ENCODE measurements around the gene DROSHA. TPM values are rescaled to one million over a fixed set of nuclear protein-coding genes. Genes with fewer than 3 reads are reported as not detected.
"Not testable (repeated sequence)": the region's sequence is repeated elsewhere in the genome, so short reads cannot be mapped to it uniquely, and the experiment has no call there.

Gene DROSHA
- polyA plus RNA-seq (2012; ENCODE audit: low read depth, missing spikeins) = 33.4 TPM

GRCh38 chr5:31531888-31532547 is at the start of gene DROSHA, which contains the start of gene C5orf22:
TSS of gene DROSHA (minus strand) at chr5:31532093. CDS start at chr5:31529059, 3,034 bp downstream.
TSS of gene C5orf22 (plus strand) at chr5:31532301. CDS start at chr5:31532393, 92 bp downstream.
- TF ChIP-seq POLR2AphosphoS5 (IDR thresholded peaks at IDR 0.05; ENCODE audit: low read depth, low read length) (0 out of 2 replicates have a peak, but pooled peaks have one; percentile 31), POLR2A (IDR thresholded peaks at IDR 0.05; ENCODE audit: low read depth, low read length) (peak; percentile 66; the same call in 1 of the 2 replicates), POU2F2 (IDR thresholded peaks at IDR 0.05; ENCODE audit: low read depth, low read length) (no peak; the same call in 1 of the 2 replicates), SPI1 (IDR thresholded peaks at IDR 0.05; ENCODE audit: low read depth, low read length) (peak; percentile 31), TAF1 (IDR thresholded peaks at IDR 0.05; ENCODE audit: low read depth, low read length) (peak; percentile 34; the same call in 1 of the 2 replicates), PAX5 (IDR thresholded peaks at IDR 0.05; ENCODE audit: insufficient read depth, low read length, severe bottlenecking) (no peak)
- FAIRE-seq (peak; percentile 87), DNase-seq (ENCODE audit: insufficient read length, low spot score) (peak; percentile 69)

- DNase-seq (ENCODE audit: insufficient read length, low spot score) (no peak), FAIRE-seq (no peak)
- TF ChIP-seq POLR2A (IDR thresholded peaks at IDR 0.05; ENCODE audit: low read depth, low read length) (no peak), SPI1 (IDR thresholded peaks at IDR 0.05; ENCODE audit: low read depth, low read length) (no peak), POU2F2 (IDR thresholded peaks at IDR 0.05; ENCODE audit: low read depth, low read length) (no peak), PAX5 (IDR thresholded peaks at IDR 0.05; ENCODE audit: insufficient read depth, low read length, severe bottlenecking) (no peak), TAF1 (IDR thresholded peaks at IDR 0.05; ENCODE audit: low read depth, low read length) (no peak), POLR2AphosphoS5 (IDR thresholded peaks at IDR 0.05; ENCODE audit: low read depth, low read length) (no peak)
Measured at GRCh38 chr5:31579558-31579957, 47.7 kb upstream of the DROSHA start.

GRCh38 chr5:31577438-31577837 is 45.5 kb upstream of the DROSHA start:
- TF ChIP-seq POLR2A (IDR thresholded peaks at IDR 0.05; ENCODE audit: low read depth, low read length) (no peak), POLR2AphosphoS5 (IDR thresholded peaks at IDR 0.05; ENCODE audit: low read depth, low read length) (no peak), PAX5 (IDR thresholded peaks at IDR 0.05; ENCODE audit: insufficient read depth, low read length, severe bottlenecking) (no peak), SPI1 (IDR thresholded peaks at IDR 0.05; ENCODE audit: low read depth, low read length) (no peak), TAF1 (IDR thresholded peaks at IDR 0.05; ENCODE audit: low read depth, low read length) (no peak), POU2F2 (IDR thresholded peaks at IDR 0.05; ENCODE audit: low read depth, low read length) (no peak)
- FAIRE-seq (no peak), DNase-seq (ENCODE audit: insufficient read length, low spot score) (no peak)

- FAIRE-seq = no peak
- DNase-seq (ENCODE audit: insufficient read length, low spot score) = no peak
- no peak for TF ChIP-seq POLR2AphosphoS5 (IDR thresholded peaks at IDR 0.05; ENCODE audit: low read depth, low read length)
- TF ChIP-seq PAX5 (IDR thresholded peaks at IDR 0.05; ENCODE audit: insufficient read depth, low read length, severe bottlenecking) = no peak
- no peak for TF ChIP-seq SPI1 (IDR thresholded peaks at IDR 0.05; ENCODE audit: low read depth, low read length)
- TF ChIP-seq POU2F2 (IDR thresholded peaks at IDR 0.05; ENCODE audit: low read depth, low read length) = no peak
- TF ChIP-seq POLR2A (IDR thresholded peaks at IDR 0.05; ENCODE audit: low read depth, low read length) = no peak
- TF ChIP-seq TAF1 (IDR thresholded peaks at IDR 0.05; ENCODE audit: low read depth, low read length) = no peak
Measured at GRCh38 chr5:31574772-31575171, 42.9 kb upstream of the DROSHA start.

- TF ChIP-seq PAX5 (IDR thresholded peaks at IDR 0.05; ENCODE audit: insufficient read depth, low read length, severe bottlenecking) (peak; percentile 30), TAF1 (IDR thresholded peaks at IDR 0.05; ENCODE audit: low read depth, low read length) (no peak), POLR2A (IDR thresholded peaks at IDR 0.05; ENCODE audit: low read depth, low read length) (no peak), SPI1 (IDR thresholded peaks at IDR 0.05; ENCODE audit: low read depth, low read length) (no peak), POLR2AphosphoS5 (IDR thresholded peaks at IDR 0.05; ENCODE audit: low read depth, low read length) (no peak), POU2F2 (IDR thresholded peaks at IDR 0.05; ENCODE audit: low read depth, low read length) (peak; percentile 99)
Measured at GRCh38 chr5:31573494-31574142, 41.7 kb upstream of the DROSHA start.

GRCh38 chr5:31569068-31569467 is 37.2 kb upstream of the DROSHA start:
- TF ChIP-seq POLR2AphosphoS5 (IDR thresholded peaks at IDR 0.05; ENCODE audit: low read depth, low read length) (no peak), PAX5 (IDR thresholded peaks at IDR 0.05; ENCODE audit: insufficient read depth, low read length, severe bottlenecking) (no peak), TAF1 (IDR thresholded peaks at IDR 0.05; ENCODE audit: low read depth, low read length) (no peak)
- no peak for FAIRE-seq
- no peak for DNase-seq (ENCODE audit: insufficient read length, low spot score)

More at GRCh38 chr5:31573494-31574142, 41.7 kb upstream of the DROSHA start:
- DNase-seq (ENCODE audit: insufficient read length, low spot score) (peak; percentile 27), FAIRE-seq (peak; percentile 91)

GRCh38 chr5:31568302-31568835 is 36.5 kb upstream of the DROSHA start:
- no peak for FAIRE-seq
- no peak for TF ChIP-seq POLR2A (IDR thresholded peaks at IDR 0.05; ENCODE audit: low read depth, low read length)
- no peak for TF ChIP-seq POLR2AphosphoS5 (IDR thresholded peaks at IDR 0.05; ENCODE audit: low read depth, low read length)
- TF ChIP-seq SPI1 (IDR thresholded peaks at IDR 0.05; ENCODE audit: low read depth, low read length) = no peak
- TF ChIP-seq TAF1 (IDR thresholded peaks at IDR 0.05; ENCODE audit: low read depth, low read length) = no peak
- no peak for TF ChIP-seq PAX5 (IDR thresholded peaks at IDR 0.05; ENCODE audit: insufficient read depth, low read length, severe bottlenecking)
- no peak for TF ChIP-seq POU2F2 (IDR thresholded peaks at IDR 0.05; ENCODE audit: low read depth, low read length)
- DNase-seq (ENCODE audit: insufficient read length, low spot score) = no peak

GRCh38 chr5:31566362-31566761 is 34.5 kb upstream of the DROSHA start:
- FAIRE-seq; DNase-seq (ENCODE audit: insufficient read length, low spot score): not testable (repeated sequence)

GRCh38 chr5:31563216-31563615 is 31.3 kb upstream of the DROSHA start:
- FAIRE-seq = no peak
- TF ChIP-seq PAX5 (IDR thresholded peaks at IDR 0.05; ENCODE audit: insufficient read depth, low read length, severe bottlenecking) (no peak), POLR2AphosphoS5 (IDR thresholded peaks at IDR 0.05; ENCODE audit: low read depth, low read length) (no peak), TAF1 (IDR thresholded peaks at IDR 0.05; ENCODE audit: low read depth, low read length) (no peak), SPI1 (IDR thresholded peaks at IDR 0.05; ENCODE audit: low read depth, low read length) (no peak), POLR2A (IDR thresholded peaks at IDR 0.05; ENCODE audit: low read depth, low read length) (no peak), POU2F2 (IDR thresholded peaks at IDR 0.05; ENCODE audit: low read depth, low read length) (no peak)
- no peak for DNase-seq (ENCODE audit: insufficient read length, low spot score)

All from GM12891 (cell line).